ENCODE measurements around the gene PACSIN1. TPM values are rescaled to one million over a fixed set of nuclear protein-coding genes. Genes with fewer than 3 reads are reported as not detected.

PACSIN1 gene
- total RNA-seq, 4 donors from 2014 or later, result 0.22 TPM; not detected in 3

- no peak for TF ChIP-seq CTCF (IDR thresholded peaks at IDR 0.05; ENCODE audit: low read depth)
Measured at GRCh38 chr6:34562350-34562749, 96.5 kb downstream of the PACSIN1 start.

GRCh38 chr6:34562861-34563512 lies 97.1 kb downstream of the PACSIN1 start:
- no peak for TF ChIP-seq CTCF (IDR thresholded peaks at IDR 0.05; ENCODE audit: low read depth)

GRCh38 chr6:34563513-34563870 lies 97.6 kb downstream of the PACSIN1 start:
- TF ChIP-seq CTCF (IDR thresholded peaks at IDR 0.05; ENCODE audit: low read depth), result no peak

GRCh38 chr6:34564181-34564580 lies 98.3 kb downstream of the PACSIN1 start:
- no peak for TF ChIP-seq CTCF (IDR thresholded peaks at IDR 0.05; ENCODE audit: low read depth)

GRCh38 chr6:34565722-34566137 lies 99.9 kb downstream of the PACSIN1 start:
- TF ChIP-seq CTCF (IDR thresholded peaks at IDR 0.05; ENCODE audit: low read depth), result no peak

GRCh38 chr6:34566830-34567546 lies 101.1 kb downstream of the PACSIN1 start:
- no peak for TF ChIP-seq CTCF (IDR thresholded peaks at IDR 0.05; ENCODE audit: low read depth)

- TF ChIP-seq CTCF (IDR thresholded peaks at IDR 0.05; ENCODE audit: low read depth), result no peak
Measured at GRCh38 chr6:34568341-34569201, 102.7 kb downstream of the PACSIN1 start.
